GM12875 (cell line): ENCODE results near the gene APOD.

Experiments used
- H3K4me3 ChIP-seq: one replicate; pipeline ENCODE4 v1.5.1; 2011; ENCODE audit warnings: low read depth, low read length, control low read depth
- TF ChIP-seq, protein P1 (sequence below): IDR thresholded peaks from 2 replicates; pipeline ENCODE4 v1.5.1; 2011; ENCODE audit warnings: low read depth, mild to moderate bottlenecking, control low read depth, inconsistent platforms, low read length, moderate library complexity, borderline replicate concordance; ENCODE audit not compliant: insufficient read depth

The APOD gene

DNA sequence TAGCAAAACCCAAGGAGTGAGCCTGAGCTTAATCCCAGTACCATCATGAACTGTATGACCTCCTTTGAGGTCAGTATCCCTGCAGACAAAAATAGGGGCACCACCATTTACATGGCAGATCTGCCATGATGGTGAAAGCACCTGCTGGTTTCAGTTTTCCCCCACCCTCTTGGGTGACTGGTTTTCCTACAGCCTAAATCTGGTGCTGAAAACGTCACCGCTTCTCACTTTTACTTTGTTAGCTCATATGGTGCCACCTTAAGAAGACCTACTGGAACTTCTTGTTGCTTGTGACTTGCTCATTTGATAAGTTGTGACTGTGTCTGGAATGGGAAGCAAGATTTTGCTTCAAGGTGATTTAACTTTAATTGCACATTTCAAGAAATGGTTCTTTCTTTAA, 45.7 kb downstream of the APOD start:
- TF ChIP-seq, protein P1, sequence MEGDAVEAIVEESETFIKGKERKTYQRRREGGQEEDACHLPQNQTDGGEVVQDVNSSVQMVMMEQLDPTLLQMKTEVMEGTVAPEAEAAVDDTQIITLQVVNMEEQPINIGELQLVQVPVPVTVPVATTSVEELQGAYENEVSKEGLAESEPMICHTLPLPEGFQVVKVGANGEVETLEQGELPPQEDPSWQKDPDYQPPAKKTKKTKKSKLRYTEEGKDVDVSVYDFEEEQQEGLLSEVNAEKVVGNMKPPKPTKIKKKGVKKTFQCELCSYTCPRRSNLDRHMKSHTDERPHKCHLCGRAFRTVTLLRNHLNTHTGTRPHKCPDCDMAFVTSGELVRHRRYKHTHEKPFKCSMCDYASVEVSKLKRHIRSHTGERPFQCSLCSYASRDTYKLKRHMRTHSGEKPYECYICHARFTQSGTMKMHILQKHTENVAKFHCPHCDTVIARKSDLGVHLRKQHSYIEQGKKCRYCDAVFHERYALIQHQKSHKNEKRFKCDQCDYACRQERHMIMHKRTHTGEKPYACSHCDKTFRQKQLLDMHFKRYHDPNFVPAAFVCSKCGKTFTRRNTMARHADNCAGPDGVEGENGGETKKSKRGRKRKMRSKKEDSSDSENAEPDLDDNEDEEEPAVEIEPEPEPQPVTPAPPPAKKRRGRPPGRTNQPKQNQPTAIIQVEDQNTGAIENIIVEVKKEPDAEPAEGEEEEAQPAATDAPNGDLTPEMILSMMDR, result no peak
- H3K4me3 ChIP-seq, result no peak overlapping the region

- TF ChIP-seq, protein P1, result no peak
- no peak overlapping the region for H3K4me3 ChIP-seq
Measured at GRCh38 chr3:195535293-195535692, 48.4 kb downstream of the APOD start.

GRCh38 chr3:195532834-195533233, 50.9 kb downstream of the APOD start:
- H3K4me3 ChIP-seq, result no peak overlapping the region
- TF ChIP-seq, protein P1, result no peak

- TF ChIP-seq, protein P1, result no peak
- H3K4me3 ChIP-seq, result no peak overlapping the region
Measured at GRCh38 chr3:195532345-195532744, 51.4 kb downstream of the APOD start.

DNA sequence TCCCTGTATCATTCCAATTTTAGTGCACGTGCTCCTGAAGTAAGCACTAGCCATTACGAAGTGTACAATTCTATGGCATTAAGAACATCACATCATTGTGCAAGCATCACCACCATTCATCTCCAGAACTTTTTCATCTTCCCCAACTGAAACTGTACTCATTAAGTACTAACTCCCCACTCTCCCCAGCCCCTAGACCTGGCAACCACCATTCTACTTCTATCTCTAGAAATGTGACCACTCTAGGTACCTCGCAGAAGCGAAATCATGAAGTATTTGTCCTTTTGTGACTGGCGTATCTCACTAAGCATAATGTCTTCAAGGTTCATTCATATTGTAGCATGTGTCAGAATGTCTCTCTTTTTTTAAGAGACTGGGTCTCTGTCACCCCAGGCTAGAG, 52.1 kb downstream of the APOD start:
- TF ChIP-seq, protein P1, result no peak
- H3K4me3 ChIP-seq, result no peak overlapping the region

DNA sequence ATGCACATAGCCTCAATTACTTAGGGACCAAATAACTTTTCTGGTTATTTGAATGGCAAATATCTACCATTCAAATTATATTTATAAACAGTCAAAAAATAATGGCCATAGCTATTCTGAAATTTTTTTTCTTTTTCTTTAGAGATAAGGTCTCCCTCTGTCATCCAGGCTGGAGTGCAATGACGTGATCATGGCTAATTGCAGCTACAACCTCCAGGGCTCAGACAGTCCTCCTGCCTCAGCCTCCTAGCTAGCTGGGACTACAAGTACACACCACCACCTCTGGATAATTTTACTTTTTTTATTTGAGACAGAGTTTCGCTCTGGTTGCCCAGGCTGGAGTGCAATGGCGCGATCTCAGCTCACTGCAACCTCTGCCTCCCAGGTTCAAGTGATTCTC, 57.2 kb downstream of the APOD start:
- TF ChIP-seq, protein P1, result no peak
- no peak overlapping the region for H3K4me3 ChIP-seq

DNA sequence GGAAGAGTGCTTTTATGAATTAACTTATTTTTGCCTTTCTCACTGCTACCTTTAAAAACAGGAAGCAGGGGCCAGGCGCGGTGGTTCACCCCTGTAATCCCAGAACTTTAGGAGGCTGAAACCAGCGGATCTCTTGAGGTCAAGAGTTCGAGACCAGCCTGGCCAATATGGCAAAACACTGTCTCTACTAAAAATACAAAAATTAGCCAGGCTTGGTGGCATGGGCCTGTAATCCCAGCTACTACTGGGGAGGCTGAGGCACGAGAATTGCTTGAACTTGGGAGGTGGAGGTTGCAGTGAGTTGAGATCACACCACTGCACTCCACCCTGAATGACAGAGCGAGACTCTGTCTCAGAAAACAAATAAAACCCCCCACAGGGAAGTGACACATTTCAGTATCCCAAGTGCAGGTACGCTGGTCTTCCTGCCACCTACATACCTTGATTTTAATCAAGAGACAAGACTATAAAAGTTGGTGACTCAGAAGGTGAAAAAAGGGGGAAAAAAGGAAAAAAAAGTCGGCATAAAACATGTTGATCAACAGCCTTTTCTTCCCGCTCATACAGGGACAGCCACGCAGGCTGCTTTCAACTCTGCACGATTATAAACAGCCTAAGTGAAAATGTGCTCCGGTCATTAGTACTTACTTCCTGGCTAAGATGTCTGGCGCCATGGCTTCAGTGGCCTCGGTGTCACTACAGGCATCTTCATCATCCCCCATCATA, 59.4 kb downstream of the APOD start:
- no peak overlapping the region for H3K4me3 ChIP-seq
- TF ChIP-seq, protein P1, result no peak
